NCI-H510A (cell line): ENCODE measurements around the gene LY6G6D.

Experiments used
- DNase-seq: peaks from one replicate; lab custom pipeline; 2025; lab: John Stamatoyannopoulos, UW

Gene LY6G6D

DNA sequence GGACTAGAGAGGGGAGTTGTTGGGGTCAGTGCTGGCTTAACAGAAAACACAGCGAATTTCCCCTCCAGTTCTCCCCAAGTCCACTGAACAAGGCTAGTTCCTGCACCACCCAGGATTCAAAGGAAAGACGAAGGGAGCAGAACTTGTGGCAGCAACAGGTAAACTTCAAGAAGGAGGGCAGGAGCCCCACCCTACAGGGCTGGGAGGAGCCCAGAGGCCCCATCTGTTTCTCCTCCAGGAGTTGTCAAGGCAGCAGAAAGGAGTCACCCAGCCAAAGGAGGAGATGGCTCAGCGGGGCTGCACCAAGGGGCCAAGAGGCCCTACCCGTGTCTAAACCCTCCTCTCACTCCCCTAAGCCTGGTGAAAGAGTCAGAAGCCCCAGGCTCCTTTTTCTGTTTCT, 49.0 kb downstream of the LY6G6D start:
- no peak for DNase-seq

DNA sequence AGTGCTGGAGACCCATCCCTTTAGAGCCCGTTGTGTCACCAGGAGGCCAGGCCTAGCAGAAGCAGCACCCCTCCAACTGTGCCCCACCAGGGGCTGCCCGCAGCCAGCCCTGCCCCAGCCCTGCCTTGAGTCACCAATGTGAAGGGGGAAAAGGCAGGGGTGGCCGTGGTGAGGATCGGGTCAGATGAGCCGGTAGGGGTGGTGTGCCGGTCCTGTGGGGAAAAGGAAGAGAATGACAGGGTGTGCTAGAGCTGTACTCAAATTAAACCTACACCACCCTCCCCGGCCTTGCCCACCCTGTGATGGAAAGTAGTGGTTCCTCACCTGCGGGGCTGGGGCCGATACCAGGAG, 50.4 kb downstream of the LY6G6D start:
- no peak for DNase-seq

DNA sequence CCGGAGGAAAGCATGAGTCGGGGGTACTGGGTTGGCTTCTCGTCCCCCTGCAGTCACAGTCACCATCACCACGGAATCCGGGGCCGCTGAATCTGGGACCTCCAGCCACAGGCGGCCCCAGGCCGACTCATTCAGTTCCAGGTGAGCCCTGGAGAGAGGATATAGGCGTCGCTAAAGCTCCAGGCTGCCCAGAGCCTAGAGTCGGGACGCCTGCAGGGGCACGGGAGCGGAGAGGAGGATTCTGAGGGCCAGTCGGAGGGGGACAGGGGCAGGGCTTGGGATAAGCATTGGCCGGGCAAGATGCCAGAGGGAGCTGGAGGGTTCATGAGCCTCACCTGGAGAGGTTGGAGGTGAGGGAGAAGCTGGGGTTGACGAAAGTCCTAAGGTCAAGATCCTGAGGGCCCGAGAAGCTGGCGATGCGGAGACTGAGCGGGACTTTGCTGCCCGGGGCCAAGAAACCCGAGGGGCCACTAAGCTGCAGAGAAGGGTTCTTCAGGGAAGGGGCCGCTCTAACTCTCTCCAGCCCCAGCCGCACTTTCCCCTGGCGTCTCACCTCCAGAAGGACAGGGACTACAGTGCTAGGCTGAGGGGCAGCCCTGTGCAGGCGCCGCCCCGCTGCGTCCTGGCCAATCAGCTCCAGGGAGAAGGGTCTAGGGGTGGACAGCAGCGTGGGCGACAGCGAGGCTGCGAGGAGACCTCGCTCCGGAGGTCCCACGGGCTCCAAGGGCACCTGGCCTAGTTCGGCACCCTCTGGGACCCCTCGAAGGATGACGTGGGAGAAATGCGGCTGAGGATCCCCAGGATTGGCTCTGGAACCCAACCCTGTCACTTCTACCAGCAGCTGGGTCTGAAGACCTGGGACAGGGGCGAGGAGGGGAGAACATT, 51.0 kb downstream of the LY6G6D start:
- peak; percentile 25 for DNase-seq

DNA sequence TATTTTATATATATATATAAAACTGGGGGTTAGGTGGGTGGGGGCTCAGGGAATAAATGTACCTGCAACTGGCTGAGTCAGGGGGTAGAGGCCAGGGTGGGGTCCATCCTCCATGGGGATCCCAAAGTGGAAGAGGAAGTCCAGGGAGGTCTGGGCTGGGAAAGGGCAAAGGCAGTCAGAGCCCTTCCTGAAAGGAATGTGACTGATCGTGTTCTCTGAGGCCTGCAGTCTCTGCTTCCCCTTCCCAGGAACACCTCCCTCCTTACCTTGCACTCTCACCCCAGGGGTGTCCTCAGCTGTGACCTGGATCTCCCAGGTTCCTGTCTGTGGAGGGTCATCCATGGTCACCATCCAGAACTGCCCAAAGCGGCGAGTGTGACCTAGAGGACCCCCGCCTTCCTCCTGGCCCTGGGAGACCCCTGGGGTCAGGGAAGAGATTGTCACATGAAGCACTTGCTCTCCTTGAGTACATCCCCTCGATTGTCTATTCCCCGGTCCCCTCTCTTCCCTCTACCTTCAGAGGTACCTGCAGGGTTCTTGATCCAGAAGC, 52.0 kb downstream of the LY6G6D start:
- DNase-seq, result no peak
